ENCODE measurements around the gene TANC1.

The TANC1 gene

DNA sequence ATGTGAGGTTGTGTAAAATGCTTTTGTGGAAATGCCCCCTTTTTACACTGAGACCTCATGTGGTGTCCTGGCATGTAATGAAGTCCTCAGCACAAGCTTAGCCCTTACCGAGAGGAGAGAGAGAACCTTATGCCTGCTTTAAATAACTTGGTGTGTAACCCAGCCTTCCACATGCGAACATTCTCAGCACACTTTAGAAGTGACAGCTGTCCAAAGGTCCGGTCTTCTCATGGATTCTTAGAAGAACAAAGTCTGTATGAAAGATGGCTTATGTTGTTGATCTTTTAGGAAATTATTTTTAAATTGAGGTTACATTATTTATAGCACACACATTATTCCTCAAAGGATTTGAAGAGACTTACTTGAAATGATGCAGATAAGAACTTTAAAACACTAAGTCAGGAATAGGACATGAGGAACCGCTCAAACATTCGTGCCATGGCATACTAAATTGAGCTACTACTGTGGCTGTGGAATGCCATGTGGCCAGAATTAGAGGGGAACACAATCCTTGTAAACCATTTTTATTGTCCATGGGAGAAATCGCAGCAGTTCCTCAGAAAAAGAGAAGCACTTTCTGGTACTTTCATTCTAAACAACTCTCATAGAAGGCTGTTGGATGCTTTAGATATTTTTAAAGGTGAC, 238.4 kb downstream of the TANC1 start:
- DNase-seq: no peak

DNA sequence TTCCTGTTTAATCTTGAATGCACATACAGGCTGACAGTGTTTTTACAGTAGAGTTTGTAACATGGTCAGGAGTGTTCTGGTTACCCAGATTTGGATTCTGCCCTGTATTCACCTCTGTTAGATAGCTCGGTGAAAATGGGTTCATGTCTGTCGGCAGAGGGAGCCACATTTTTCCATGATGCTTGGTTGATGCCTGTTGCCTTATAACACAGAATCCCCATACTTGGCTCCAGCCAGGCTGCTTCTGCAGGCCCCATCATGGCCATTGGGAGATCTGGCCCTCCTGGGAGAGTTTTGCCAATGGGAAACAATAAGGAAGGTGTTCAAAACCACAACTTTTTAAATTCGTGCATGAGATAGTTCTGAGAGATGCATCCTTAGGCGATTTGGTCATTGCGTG, 240.0 kb downstream of the TANC1 start:
- DNase-seq: no peak

DNA sequence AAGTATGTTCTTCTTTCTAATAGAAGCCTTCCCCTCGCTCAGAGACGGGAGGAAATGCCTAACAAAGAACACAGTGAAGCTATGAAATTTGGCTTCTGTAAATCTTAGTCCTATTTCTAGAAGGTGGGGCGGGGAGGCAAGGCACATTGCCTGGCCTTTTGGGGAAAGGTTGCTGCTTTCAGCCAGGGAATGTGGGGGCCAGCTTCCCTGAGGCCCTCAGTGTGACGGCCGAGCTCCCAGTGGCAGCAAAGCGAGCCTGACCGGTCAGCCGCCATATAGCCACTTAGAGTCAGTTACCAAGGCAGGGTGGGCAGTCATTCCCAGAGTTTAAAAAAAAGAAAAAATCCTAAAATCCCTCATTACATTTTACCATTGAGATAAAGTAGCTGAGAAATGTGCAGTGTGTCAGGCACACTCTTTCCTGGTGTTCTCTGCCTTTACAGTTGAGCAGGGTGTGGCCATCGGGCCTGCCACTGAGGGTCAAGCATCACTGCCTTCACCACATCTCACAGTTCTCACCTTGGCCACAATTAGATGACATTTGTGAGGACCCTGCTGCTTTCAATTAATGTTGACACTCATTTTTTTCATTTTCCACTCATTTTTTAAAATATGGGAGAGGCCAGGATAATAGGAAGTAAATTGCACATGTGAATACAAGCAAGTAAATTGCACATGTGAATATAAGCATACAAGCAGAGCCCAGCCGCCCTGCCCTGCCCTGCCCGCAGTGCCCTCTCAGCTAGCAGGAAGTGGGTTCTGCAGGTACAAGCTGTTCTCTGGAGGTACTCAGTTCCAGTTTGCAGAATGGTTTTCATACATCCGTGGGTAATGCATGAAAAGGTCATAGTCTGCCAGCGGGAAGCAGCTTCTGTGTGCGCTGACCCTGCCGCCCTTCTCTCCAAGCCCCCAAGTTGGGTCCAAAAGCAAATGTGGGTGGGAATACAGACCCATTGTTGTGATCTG, 241.2 kb downstream of the TANC1 start:
- no peak for DNase-seq

DNA sequence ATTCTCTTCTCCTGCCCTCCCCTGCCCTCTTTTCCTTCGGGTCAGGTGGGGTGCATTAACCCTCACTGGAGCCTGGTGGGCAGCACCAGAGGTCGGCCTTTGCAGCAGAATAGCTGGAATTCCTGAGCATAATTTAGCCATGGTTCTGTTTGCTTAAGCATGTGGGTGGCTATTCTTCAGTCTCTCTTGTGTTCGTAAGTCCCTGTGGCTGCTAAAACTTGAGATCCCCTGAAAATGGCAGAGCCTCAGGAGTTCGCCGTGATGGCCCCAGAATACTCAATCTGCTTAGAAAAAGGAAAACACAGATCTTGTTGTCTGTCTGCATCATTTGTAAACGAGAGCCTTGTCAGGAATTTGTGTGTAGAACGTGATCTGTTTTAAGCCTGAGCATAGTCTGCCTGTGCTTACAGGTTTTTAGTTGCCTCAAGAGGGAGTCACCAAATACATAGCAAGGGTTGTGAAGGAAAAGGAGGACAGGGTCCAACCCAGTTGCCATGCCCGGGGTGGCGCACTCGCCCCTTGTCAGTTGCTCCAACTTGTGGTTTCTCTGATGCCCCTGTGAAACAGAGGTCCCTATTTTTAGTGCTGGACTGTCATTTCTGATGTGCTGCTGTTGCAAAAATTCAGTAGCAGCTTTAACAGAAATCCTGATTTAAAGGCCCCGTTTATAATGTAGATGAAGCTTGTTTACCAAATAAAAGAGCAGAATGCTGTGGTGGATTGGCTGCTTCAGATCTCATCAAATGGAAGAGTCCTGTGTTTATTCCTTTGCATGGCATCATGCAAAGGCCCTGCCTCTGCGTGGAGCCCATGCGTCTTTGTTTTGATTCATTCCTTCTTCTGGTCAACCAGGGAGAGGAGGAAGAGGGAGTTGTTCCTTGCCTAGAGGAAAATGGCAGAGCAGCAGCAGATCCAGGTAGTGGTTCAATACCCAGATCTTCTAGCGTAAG, 243.3 kb downstream of the TANC1 start:
- DNase-seq: no peak

DNA sequence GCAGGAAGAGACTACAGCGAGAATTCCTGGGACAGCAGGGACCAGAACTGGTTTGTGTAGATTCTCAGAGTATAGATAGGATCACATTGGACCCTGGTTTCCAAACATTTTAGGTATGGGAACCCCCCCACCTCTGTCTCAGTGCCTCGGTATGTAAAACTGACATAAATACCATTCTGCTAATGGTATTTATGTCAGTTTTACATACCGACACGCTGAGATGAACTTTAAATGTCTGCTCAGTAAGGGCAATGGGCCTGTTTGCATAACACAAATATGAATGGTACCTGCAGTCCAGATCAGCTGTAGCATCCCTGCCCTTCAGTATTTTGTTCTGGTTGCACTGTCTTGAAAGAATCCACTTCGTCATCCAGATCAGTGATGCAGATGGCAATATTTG, 244.9 kb downstream of the TANC1 start:
- DNase-seq: no peak

DNA sequence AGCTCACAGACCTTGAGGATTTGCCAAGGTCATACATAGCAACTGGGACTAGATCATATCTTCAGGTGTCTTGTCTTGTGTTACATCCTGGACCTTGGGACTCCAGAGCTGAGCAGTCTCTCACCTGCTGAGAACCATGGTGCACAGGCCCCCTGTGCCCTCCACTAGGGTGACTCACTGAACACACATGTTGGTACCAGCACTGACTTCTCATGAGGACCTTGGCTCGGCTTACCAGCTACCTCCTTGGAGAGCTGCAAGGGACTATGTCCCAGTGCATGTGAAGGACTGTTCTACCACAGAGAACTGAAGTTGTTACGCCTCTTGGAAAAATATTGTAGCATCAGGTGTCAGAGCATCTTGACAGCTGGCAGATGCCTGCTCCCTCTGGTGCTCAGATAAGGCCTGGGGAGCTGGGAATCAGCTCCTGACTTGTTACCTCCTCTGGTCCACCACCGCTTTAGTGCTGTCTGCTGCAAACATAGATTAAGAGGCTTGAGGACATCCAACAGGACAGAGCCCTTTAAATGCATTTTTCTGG, 246.0 kb downstream of the TANC1 start:
- DNase-seq: no peak

DNA sequence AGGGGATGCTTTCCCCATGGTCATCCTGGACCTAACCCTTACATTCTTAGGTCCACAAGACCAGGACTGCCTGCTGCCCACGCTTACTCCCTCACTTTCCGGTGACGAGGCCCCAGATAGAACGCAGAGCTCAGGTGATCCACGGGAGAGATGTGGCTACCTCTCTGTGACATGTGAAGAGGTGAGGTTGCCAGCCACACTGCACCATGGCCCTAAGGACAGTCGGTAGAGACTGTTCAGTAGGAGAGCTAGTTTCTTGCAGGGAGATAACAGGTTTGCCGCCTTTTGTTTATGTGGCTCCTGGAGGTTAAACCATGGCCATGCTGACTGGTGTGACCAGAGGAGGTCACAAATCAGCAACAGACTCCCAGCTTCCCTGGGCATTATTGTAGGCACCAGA, 246.7 kb downstream of the TANC1 start:
- no peak for DNase-seq

DNA sequence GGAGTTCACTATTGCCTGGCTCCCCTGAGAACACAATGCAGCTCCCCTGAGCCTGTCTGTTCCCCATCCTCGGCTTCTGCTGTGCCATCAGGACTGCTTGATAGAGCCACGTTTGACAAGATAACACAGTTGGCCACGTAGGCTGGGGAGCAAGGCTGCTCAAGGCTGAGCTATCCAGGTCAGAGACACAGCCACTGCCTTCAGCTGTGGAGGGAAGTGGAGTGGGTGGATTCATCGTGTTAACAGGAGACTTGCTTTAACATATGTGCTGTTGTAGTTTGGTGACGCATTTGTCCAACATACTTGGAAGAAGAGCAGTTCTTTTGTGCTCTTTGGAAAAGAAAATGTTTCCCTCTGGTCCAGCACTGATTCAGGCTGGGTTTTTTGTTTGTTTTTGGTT, 249.2 kb downstream of the TANC1 start:
- DNase-seq: no peak

DNA sequence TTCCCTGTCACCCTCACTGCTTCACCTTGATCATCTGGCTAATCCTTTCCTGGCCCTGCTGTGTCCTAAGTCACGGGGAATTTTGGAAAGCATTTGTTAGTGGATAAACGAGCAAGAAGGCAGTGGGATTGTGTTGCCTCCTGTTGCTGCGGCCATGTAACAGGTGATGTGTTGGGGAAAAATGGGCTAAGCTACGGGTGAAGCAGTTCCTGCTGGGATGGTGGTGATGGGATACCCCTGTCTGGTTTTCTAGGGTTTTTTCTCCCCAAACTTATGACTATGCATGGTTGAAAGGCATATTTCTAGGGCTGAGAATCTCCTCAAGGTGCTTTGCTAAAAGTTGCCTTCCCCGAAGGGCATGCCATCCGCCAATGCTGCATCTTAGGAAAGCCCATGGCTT, 249.9 kb downstream of the TANC1 start:
- DNase-seq: no peak

DNA sequence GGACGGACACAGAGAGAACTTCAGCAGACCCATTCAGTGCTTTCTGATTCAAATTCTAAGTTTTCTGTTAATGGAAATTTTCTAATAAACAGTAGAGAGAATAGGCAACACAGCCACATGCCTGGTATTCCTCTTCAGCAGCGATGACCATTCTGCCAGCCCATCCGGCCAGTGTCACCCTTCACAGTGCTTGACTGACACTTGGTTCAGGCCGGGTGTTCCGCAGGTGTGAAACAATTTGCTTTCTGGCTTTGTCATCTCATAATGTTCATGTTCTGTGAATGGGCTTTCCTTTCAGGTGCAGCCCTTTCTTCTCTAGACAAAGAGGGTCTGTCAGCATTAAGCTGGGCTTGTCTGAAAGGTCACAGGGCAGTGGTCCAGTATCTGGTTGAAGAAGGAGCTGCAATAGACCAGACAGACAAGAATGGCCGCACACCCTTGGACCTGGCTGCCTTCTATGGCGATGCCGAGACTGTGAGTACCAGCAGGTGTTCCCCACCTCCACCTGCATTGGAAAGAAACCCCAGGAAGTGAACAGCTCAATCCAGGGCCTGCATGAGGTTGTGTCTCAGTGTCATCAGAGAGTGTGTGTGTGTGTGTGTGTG, 251.1 kb downstream of the TANC1 start:
- DNase-seq: no peak

DNA sequence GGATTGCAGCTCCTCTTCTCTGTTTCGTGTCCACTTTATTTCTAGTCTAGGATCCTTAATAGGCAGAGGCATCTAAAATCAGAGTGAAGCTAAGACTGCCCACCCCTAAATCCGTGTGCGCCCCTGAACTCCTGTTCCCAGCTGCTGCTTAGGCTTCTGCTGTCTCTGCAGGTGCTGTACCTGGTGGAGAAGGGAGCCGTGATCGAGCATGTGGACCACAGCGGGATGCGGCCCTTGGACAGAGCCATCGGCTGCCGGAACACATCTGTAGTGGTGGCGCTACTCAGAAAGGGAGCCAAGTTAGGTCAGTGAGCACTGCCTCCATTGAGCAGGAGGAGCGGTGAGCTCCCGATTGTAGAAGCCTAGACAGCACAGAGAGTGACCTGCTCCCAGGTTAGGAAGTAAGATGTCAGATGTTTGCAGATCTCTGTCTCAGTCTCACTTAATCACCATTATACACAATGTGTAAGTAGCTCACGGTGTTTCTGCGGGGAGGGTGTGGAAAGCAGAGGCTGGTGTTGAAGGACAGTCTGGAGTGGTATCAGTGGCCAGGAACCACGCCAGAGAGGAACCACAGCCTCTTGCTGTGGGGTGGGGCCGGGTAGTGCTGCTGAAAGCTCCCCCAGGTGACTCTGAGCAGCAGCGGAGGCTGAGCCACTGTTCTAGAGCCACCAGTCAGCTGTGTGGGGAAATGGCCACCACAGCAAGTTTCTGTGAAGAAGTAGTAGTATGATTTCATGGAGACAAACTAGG, 255.8 kb downstream of the TANC1 start:
- no peak for DNase-seq

DNA sequence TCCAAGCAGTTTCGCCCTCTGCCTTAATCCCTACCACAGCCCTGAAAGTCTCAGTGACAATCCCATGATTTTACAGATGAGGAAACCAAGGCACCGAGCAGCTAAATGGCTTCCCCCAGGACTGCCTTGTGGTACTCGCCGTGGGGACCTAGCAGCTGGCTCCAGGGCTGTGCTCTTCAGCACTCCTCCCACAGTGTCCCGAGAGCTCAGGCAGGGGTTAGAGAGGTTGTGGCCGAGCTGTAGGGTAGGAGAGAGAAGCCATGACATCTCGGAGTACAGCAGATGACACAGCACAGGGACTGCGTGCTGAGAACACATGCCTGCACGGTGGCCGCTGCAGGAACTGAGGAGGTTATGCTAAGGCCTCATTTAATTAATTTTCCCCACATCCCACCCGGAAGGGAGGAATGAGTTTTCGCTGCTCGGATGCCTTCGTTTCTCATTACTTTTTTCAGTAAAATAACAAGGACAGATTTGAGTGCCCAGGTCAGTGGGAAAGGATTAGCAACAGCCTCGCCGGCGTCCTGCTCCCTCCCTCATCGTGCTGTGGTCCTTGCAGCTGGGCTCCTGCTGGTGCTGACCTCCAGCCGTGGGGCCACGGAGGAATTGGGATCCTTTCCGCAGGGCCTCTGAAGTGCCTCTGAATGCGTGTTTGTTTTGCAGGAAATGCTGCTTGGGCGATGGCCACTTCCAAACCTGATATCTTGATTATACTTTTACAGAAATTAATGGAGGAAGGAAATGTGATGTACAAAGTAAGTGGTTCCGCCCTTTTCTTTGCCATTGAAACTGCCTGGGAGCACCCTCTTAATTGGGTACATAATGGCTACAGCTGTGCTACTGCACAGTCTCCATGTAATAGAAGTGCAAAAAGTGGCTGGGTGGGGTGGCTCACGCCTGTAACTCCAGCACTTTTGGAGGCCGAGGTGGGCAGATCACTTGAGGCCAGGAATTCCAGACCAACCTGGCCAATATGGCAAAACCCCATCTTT, 256.9 kb downstream of the TANC1 start:
- no peak for DNase-seq

DNA sequence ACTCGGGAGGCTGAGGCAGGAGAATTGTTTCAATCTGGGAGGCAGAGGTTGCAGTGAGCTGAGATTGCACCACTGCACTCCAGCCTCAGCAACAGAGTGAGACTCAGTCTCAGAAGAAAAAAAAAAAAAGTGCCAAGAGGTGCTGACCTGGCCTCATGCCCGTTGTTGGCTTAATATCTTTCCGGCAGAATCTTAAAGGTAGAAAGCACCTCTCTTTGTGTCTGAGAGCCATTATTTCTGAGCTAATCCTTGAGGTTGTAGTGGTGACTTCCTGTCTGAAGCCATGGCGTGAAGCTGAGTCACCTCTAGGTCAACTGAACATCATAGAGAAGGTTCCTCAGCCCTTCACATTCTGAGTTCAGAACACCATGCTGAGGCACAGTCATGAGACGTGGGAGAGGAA, 257.6 kb downstream of the TANC1 start:
- no peak for DNase-seq

DNA sequence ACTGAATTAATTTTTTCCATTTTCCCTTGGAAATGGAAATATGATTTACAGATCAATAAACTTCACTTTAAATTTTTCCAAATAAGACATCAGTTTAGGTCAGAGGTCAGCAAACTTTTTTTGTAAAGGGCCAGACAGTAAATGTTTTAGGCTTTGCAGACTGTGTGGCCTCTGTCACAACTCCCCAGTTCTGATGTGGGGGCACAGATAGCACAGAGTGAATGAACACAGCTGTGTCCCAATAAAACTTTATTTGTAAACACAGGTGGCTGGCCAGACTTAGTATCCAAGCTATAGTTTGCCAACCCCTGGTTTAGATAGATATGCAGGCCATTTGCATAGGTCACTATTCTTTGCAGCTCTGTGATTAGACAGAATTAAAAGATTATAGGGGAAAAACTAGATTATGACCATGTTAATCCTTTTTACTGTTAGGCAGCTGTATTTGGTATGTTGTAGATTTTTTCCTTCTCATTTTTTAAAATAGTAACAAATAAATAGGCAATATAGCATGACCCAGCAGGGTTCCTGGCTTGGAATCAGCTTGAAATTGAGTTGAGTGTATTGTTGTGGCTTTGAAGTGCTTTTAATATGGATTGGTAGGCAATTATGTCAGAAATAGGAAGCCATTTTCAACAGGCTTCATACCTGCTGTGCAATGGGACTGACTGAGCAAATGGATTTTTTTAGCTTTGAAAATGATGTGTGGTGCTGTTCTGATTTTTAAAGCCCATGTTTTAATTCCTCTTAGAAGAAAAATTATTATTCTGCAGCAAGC, 258.4 kb downstream of the TANC1 start:
- DNase-seq: no peak

DNA sequence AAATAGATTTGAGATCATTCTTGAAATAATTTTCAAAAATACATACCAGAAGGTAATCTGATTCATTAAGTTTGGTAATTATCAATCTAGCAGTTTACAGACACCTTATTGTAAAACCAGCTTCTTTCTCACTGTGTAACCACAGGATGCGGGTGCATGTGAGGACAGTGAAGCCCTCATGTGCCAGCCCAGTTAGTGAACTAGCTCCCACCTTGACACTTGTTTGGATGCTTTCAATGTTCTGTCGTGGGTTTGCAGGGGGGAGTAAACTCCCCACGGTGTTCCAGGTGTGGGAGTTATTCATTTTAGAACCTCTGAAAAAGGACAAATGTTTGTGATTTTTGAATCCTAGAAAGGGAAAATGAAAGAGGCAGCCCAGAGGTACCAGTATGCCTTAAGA, 259.0 kb downstream of the TANC1 start:
- DNase-seq: no peak

DNA sequence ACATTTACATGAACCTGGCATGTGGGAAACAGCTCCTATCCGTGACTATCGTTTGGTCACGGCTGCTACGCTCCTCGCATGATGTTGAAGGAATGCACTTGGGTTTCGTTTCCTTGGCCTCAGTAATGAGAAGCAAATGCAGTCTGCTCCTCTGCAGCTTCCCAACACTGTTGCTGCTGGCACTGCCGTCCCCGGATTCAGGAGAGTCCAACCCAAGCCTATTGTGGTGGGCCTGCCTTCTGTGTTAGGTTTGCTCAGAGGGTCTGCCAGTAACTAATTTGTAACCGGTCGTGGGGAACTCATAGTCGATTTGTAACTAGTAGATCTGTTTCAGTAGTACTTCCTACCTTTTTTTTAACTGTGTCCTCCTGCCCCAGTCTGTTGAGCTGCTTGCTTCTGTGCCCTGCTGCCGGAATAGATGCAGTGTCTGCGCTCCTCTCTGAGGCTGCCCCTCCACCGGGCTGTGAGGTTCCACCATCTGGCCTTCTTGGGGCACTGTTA, 259.7 kb downstream of the TANC1 start:
- DNase-seq: no peak

DNA sequence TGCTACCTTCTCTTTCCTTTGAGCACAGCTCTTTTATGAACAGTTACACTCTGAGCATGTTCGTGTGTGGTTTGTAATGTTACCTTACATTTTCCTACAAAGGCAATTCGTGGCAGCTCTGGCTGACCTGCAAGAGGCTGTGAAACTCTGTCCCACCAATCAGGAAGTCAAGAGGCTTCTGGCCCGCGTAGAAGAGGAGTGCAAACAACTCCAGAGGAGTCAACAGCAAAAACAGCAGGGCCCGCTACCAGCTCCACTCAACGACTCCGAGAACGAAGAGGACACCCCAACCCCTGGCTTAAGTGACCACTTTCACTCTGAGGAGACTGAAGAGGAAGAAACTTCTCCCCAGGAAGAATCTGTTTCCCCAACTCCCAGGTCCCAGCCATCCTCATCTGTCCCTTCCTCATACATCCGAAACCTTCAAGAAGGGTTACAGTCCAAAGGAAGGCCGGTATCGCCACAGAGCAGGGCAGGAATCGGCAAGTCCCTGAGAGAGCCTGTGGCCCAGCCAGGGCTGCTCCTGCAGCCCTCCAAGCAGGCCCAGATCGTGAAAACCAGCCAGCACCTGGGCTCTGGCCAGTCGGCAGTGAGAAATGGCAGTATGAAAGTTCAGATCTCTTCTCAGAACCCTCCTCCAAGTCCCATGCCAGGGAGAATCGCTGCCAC, 261.2 kb downstream of the TANC1 start:
- DNase-seq: no peak

DNA sequence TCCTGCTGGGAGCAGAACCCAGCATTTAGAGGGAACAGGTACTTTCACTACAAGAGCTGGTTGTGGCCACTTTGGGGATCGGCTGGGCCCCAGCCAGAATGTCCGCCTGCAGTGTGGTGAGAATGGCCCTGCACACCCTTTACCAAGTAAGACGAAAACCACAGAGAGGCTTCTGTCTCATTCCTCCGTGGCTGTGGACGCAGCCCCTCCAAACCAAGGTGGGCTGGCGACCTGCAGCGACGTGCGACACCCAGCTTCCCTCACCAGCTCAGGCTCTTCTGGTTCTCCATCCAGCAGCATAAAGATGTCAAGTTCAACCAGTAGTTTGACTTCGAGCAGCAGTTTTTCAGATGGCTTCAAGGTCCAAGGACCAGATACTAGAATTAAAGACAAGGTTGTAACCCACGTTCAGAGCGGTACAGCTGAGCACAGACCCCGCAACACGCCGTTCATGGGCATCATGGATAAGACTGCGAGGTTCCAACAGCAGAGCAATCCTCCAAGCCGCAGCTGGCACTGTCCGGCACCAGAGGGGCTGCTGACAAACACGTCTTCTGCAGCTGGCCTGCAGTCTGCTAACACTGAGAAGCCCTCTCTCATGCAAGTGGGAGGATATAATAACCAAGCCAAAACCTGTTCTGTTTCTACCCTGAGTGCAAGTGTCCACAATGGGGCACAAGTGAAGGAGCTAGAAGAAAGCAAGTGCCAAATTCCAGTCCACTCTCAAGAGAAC, 261.9 kb downstream of the TANC1 start:
- DNase-seq: no peak
